ENCODE measurements around the gene ZNHIT3.

DNA sequence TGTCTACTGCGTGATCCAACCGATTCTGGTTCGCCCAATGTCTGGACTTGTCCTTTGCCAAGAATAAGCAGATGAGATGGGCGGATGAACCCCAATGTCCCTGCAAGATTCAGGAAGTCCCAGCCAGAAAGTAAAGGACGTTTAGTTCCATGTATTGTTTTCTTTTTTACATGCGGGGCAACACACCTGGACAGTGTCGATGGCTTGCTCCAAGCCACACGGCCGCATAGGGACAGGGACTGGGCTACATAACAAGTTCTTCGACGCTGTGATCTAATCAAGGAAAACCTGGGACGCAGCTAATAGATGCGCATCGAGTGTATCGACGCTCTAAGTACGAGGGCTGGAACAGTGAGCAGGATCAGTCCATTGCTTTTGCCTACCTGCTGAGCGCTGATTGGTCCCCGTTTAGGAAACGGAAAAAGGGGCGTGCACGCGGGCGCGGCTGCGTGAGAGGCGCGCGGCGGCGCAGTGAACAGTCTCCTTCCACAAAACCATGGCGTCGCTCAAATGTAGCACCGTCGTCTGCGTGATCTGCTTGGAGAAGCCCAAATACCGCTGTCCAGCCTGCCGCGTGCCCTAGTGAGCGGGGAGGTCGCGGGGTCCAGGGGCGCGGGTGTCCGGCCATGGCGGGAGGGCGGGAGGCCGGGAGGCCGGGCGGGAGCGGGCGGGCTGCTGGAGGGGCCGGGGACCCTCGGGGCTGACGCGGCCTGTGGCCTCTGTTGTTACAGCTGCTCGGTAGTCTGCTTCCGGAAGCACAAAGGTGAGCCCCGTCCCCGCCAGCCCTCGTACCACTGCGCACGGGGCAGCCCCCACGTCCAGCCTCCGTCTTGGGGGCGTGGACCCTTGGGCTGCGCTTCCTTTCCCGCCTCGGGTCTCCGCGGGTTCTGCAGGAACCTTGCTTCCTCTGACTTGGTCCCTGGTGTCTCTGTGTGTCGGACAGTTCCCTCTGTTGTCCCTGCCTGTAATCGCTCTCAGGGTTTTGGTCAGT lies at the start of gene ZNHIT3:
- TF ChIP-seq, protein P1, sequence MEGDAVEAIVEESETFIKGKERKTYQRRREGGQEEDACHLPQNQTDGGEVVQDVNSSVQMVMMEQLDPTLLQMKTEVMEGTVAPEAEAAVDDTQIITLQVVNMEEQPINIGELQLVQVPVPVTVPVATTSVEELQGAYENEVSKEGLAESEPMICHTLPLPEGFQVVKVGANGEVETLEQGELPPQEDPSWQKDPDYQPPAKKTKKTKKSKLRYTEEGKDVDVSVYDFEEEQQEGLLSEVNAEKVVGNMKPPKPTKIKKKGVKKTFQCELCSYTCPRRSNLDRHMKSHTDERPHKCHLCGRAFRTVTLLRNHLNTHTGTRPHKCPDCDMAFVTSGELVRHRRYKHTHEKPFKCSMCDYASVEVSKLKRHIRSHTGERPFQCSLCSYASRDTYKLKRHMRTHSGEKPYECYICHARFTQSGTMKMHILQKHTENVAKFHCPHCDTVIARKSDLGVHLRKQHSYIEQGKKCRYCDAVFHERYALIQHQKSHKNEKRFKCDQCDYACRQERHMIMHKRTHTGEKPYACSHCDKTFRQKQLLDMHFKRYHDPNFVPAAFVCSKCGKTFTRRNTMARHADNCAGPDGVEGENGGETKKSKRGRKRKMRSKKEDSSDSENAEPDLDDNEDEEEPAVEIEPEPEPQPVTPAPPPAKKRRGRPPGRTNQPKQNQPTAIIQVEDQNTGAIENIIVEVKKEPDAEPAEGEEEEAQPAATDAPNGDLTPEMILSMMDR (IDR thresholded peaks at IDR 0.05) = no peak
- no peak for TF ChIP-seq EZH2 (IDR thresholded peaks at IDR 0.05)

All from neural progenitor cell (in vitro differentiated cells).